Myocyte (in vitro differentiated cells): ENCODE data around the gene MMP12. TPM values are rescaled to one million over a fixed set of nuclear protein-coding genes. Genes with fewer than 3 reads are reported as not detected.
"Not testable (repeated sequence)": the region's sequence is repeated elsewhere in the genome, so short reads cannot be mapped to it uniquely, and the experiment has no call there.

Experiments used
- DNase-seq: peaks from one replicate; pipeline ENCODE4 v3.0.0-alpha.2; 2012; ENCODE audit warnings: low read depth
- polyA plus RNA-seq: library from polyadenylated mRNA; unstranded; fragments of >200 nt; gene quantifications from one replicate; pipeline ENCODE4 v1.2.1, GENCODE V29; 2012; ENCODE audit warnings: missing spikeins
- total RNA-seq: library from RNA; depleted of rRNA; stranded (reverse); fragments of >200 nt; gene quantifications from 2 replicates; pipeline ENCODE4 v1.2.3, GENCODE V29; 2014

Gene MMP12
- total RNA-seq = not detected in 2 replicates
- not detected for polyA plus RNA-seq

- no peak for DNase-seq
Observed at GRCh38 chr11:102874852-102875251, at the start of gene MMP12. TSS of gene MMP12 (minus strand) at chr11:102874982. CDS start at chr11:102874937, 45 bp downstream.

GRCh38 chr11:102921587-102922220 lies 46.9 kb upstream of the MMP12 start:
- no peak for DNase-seq

- no peak for DNase-seq
Observed at GRCh38 chr11:102920118-102920684, 45.4 kb upstream of the MMP12 start.

GRCh38 chr11:102915044-102915375 lies 40.2 kb upstream of the MMP12 start:
- no peak for DNase-seq

GRCh38 chr11:102914238-102915043 lies 39.7 kb upstream of the MMP12 start:
- DNase-seq = peak; percentile 53

GRCh38 chr11:102912482-102912830 lies 37.7 kb upstream of the MMP12 start:
- peak; percentile 6 for DNase-seq

GRCh38 chr11:102911758-102912481 lies 37.1 kb upstream of the MMP12 start:
- no peak for DNase-seq

- not testable (repeated sequence) for DNase-seq
Observed at GRCh38 chr11:102905848-102906247, 31.1 kb upstream of the MMP12 start.

- DNase-seq = not testable (repeated sequence)
Observed at GRCh38 chr11:102903895-102904294, 29.1 kb upstream of the MMP12 start.

- DNase-seq = no peak
Observed at GRCh38 chr11:102900346-102900745, 25.6 kb upstream of the MMP12 start.

GRCh38 chr11:102891736-102892135 lies 17.0 kb upstream of the MMP12 start:
- no peak for DNase-seq

- DNase-seq = peak; percentile 60
Observed at GRCh38 chr11:102886999-102887398, 12.2 kb upstream of the MMP12 start.

- DNase-seq = no peak
Observed at GRCh38 chr11:102883141-102883540, 8.4 kb upstream of the MMP12 start.

GRCh38 chr11:102882389-102883024 lies 7.7 kb upstream of the MMP12 start:
- peak; percentile 18 for DNase-seq

GRCh38 chr11:102879801-102880200 lies 5.0 kb upstream of the MMP12 start:
- no peak for DNase-seq

- DNase-seq = no peak
Observed at GRCh38 chr11:102878595-102878994, 3.8 kb upstream of the MMP12 start.

- not testable (repeated sequence) for DNase-seq
Observed at GRCh38 chr11:102869354-102869964, 5.3 kb downstream of the MMP12 start.

GRCh38 chr11:102868339-102868738 lies 6.4 kb downstream of the MMP12 start:
- peak; percentile 26 for DNase-seq

- DNase-seq = no peak
Observed at GRCh38 chr11:102864724-102865123, 10.1 kb downstream of the MMP12 start.

- no peak for DNase-seq
Observed at GRCh38 chr11:102853956-102854355, 20.8 kb downstream of the MMP12 start.

GRCh38 chr11:102853055-102853454 lies 21.7 kb downstream of the MMP12 start:
- DNase-seq = no peak
